C4-2B (cell line): Measurements from ENCODE around the gene KLHL21.

Experiments
- ZFX ChIP-seq: fragments of 450-650 bp; IDR thresholded peaks from 2 replicates; pipeline ENCODE4 v1.6.1; 2017
- TF ChIP-seq, protein P1 (sequence below): fragments of 450-650 bp; conservative IDR thresholded peaks from 2 replicates; pipeline ENCODE4 v1.5.1; 2017; ENCODE audit warnings: mild to moderate bottlenecking

GRCh38 chr1:6628971-6629479 lies 26.4 kb upstream of the KLHL21 start:
- TF ChIP-seq, protein P1, sequence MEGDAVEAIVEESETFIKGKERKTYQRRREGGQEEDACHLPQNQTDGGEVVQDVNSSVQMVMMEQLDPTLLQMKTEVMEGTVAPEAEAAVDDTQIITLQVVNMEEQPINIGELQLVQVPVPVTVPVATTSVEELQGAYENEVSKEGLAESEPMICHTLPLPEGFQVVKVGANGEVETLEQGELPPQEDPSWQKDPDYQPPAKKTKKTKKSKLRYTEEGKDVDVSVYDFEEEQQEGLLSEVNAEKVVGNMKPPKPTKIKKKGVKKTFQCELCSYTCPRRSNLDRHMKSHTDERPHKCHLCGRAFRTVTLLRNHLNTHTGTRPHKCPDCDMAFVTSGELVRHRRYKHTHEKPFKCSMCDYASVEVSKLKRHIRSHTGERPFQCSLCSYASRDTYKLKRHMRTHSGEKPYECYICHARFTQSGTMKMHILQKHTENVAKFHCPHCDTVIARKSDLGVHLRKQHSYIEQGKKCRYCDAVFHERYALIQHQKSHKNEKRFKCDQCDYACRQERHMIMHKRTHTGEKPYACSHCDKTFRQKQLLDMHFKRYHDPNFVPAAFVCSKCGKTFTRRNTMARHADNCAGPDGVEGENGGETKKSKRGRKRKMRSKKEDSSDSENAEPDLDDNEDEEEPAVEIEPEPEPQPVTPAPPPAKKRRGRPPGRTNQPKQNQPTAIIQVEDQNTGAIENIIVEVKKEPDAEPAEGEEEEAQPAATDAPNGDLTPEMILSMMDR: no peak
- TF ChIP-seq ZFX: no peak
